ENCODE data around the gene SLC7A8.

- TF ChIP-seq, protein P1, sequence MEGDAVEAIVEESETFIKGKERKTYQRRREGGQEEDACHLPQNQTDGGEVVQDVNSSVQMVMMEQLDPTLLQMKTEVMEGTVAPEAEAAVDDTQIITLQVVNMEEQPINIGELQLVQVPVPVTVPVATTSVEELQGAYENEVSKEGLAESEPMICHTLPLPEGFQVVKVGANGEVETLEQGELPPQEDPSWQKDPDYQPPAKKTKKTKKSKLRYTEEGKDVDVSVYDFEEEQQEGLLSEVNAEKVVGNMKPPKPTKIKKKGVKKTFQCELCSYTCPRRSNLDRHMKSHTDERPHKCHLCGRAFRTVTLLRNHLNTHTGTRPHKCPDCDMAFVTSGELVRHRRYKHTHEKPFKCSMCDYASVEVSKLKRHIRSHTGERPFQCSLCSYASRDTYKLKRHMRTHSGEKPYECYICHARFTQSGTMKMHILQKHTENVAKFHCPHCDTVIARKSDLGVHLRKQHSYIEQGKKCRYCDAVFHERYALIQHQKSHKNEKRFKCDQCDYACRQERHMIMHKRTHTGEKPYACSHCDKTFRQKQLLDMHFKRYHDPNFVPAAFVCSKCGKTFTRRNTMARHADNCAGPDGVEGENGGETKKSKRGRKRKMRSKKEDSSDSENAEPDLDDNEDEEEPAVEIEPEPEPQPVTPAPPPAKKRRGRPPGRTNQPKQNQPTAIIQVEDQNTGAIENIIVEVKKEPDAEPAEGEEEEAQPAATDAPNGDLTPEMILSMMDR (IDR thresholded peaks at IDR 0.05; ENCODE audit: insufficient read depth, low read length), result no peak
- no peak for TF ChIP-seq SPI1 (IDR thresholded peaks at IDR 0.05; ENCODE audit: borderline replicate concordance, low read depth)
These were observed 13.8 kb downstream of the SLC7A8 start for GRCh38 chr14:23169622-23170021.
